Endothelial cell (in vitro differentiated cells): Measurements from ENCODE around the gene SPP2. TPM values are rescaled to one million over a fixed set of nuclear protein-coding genes. Genes with fewer than 3 reads are reported as not detected.

Experiments used
- DNase-seq: peaks from one replicate; pipeline ENCODE4 v3.0.0; 2021; ENCODE audit warnings: low spot score
- H3K27ac Mint-ChIP-seq: one replicate; pipeline ENCODE4 v1.8.0; 2021; ENCODE audit warnings: mixed read lengths, inconsistent platforms; ENCODE audit not compliant: unreplicated experiment
- H3K27me3 Mint-ChIP-seq: one replicate; pipeline ENCODE4 v1.8.0; 2021; ENCODE audit warnings: mild to moderate bottlenecking, moderate library complexity, mixed read lengths, inconsistent platforms; ENCODE audit not compliant: unreplicated experiment
- H3K36me3 Mint-ChIP-seq: one replicate; pipeline ENCODE4 v1.8.0; 2021; ENCODE audit warnings: mild to moderate bottlenecking, low read depth, mixed read lengths, inconsistent platforms; ENCODE audit not compliant: unreplicated experiment
- H3K4me1 Mint-ChIP-seq: one replicate; pipeline ENCODE4 v1.8.0; 2021; ENCODE audit warnings: mild to moderate bottlenecking, mixed read lengths, inconsistent platforms; ENCODE audit not compliant: unreplicated experiment
- H3K4me3 Mint-ChIP-seq: one replicate; pipeline ENCODE4 v1.8.0; 2021; ENCODE audit warnings: mild to moderate bottlenecking, mixed read lengths, inconsistent platforms; ENCODE audit not compliant: unreplicated experiment
- H3K9me3 Mint-ChIP-seq: one replicate; pipeline ENCODE4 v1.8.0; 2021; ENCODE audit warnings: mixed read lengths, inconsistent platforms; ENCODE audit not compliant: unreplicated experiment
- CTCF ChIP-seq: fragments of 200-600 bp; sonication (generic); IDR thresholded peaks from one replicate; pipeline ENCODE4 v1.5.0; 2021; ENCODE audit warnings: antibody characterized with exemption; ENCODE audit not compliant: unreplicated experiment
- total RNA-seq: library from RNA; stranded (reverse); fragmentation: NEBNext Ultra II Directional; extraction: Animal tissue kit (Norgen Biotek cat#: 25700); gene quantifications from one replicate; pipeline ENCODE4 v1.2.1, GENCODE V29; 2021; ENCODE audit not compliant: unreplicated experiment

SPP2 gene
- total RNA-seq, 1 donor from 2014 or later: not detected

- Mint-ChIP-seq H3K27ac (no peak overlapping the region), H3K36me3 (no peaks in the 10 kb centered on the region), H3K4me1 (no peaks in the 10 kb centered on the region), H3K9me3 (no peaks in the 10 kb centered on the region), H3K27me3 (no peaks in the 10 kb centered on the region), H3K4me3 (no peak overlapping the region)
- TF ChIP-seq CTCF: no peak
- DNase-seq: no peak
Measured at GRCh38 chr2:234047361-234047760, 3.1 kb upstream of the SPP2 start.

- Mint-ChIP-seq H3K4me3 (no peak overlapping the region), H3K27ac (no peak overlapping the region), H3K4me1 (no peaks in the 10 kb centered on the region), H3K9me3 (no peaks in the 10 kb centered on the region), H3K36me3 (no peaks in the 10 kb centered on the region), H3K27me3 (no peaks in the 10 kb centered on the region)
- TF ChIP-seq CTCF: no peak
- no peak for DNase-seq
Measured at GRCh38 chr2:234048049-234048448, 2.5 kb upstream of the SPP2 start.

DNA sequence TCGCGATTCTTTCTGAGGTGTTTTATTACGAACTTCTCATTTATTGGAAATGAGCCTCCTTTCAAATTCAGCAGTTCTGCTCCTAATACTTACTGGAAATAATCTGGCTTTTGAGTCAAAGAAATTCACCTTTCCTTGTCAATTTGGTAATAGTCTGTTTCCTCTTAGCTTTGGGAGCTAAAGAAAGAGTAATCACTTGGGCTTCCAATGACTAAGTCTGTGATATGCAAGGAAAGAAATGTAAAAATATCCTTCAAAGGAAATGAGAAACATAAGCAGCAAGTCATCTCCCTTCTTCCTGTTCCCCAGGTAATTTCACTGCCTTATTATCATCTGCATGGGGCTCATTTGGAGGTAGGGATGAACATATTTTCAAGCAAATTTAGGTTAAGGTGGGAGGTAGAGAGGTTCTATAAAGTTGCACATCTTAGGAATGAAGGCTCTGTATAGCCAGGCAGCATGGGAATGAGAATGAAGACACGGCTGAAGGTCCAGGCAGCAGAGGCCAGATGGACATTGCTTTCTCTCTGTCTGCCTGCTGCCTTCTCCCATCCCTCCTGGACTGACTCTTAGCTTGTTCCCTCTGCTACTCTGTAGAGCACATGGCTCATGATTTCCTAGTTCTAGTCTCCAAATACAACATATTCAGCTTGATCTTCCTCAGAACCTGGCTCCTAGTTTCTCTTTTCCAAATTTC lies 1.0 kb downstream of the SPP2 start:
- Mint-ChIP-seq H3K4me3 (no peak overlapping the region), H3K27ac (no peak overlapping the region), H3K36me3 (no peaks in the 10 kb centered on the region), H3K9me3 (no peaks in the 10 kb centered on the region), H3K27me3 (no peaks in the 10 kb centered on the region), H3K4me1 (no peaks in the 10 kb centered on the region)
- DNase-seq: no peak
- TF ChIP-seq CTCF: no peak

DNA sequence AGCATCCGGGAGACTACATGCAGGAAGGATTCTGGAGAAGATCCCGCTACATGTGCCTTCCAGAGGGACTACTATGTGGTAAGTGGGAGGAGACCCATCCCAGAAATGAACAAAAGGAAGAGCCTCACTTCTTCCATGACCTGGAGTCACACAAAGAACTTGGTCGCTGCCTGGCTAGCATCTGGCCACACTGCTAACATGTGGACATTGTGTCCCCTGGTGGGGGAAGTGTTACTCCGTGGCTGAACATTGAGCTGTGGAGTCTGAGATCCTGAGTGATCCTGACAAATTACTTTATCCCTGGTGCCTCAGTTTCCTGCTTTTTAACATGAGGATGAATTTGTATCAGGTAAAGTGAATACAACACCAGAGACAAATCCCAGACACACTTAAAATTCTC lies 8.4 kb downstream of the SPP2 start:
- Mint-ChIP-seq H3K4me1 (no peaks in the 10 kb centered on the region), H3K36me3 (no peaks in the 10 kb centered on the region), H3K27ac (no peak overlapping the region), H3K27me3 (peaks cover under 1% of the 10 kb centered on the region), H3K9me3 (no peaks in the 10 kb centered on the region), H3K4me3 (no peak overlapping the region)
- no peak for DNase-seq
- TF ChIP-seq CTCF: no peak

DNA sequence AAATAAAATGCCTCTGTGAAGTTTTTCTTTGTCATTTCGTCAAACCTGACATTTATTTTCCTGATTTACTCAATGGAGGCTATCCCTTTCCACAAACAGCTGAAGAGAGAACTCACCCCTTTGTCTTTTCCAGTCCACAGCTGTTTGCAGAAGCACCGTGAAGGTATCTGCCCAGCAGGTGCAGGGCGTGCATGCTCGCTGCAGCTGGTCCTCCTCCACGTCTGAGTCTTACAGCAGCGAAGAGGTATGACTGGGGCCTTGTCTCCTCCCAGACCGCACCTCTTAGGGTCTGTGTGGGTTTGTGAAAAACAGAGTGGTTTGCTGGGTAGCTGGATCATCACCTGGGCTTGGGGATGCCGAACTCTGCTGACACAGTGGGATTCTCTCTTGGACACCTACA lies 9.7 kb downstream of the SPP2 start:
- Mint-ChIP-seq H3K36me3 (no peaks in the 10 kb centered on the region), H3K27me3 (peaks cover 3% of the 10 kb centered on the region), H3K9me3 (no peaks in the 10 kb centered on the region), H3K4me3 (no peak overlapping the region), H3K4me1 (no peaks in the 10 kb centered on the region), H3K27ac (no peak overlapping the region)
- TF ChIP-seq CTCF: no peak
- DNase-seq: no peak
